NCI-H2029 treated with DMSO at 0.1 percent for 48 hours (cell line): ENCODE measurements around the gene SHC2.

ENCODE experiments used
- DNase-seq: peaks from one replicate; lab custom pipeline; 2025; lab: John Stamatoyannopoulos, UW

SHC2 gene

GRCh38 chr19:372306-372890 lies 88.4 kb downstream of the SHC2 start:
- no peak for DNase-seq

GRCh38 chr19:371501-372168 lies 89.2 kb downstream of the SHC2 start:
- no peak for DNase-seq

GRCh38 chr19:370641-371330 lies 90.0 kb downstream of the SHC2 start:
- DNase-seq: no peak

- no peak for DNase-seq
These were observed 91.0 kb downstream of the SHC2 start for GRCh38 chr19:369876-370275.

- DNase-seq: no peak
These were observed 91.6 kb downstream of the SHC2 start for GRCh38 chr19:369256-369655.

- DNase-seq: no peak
These were observed 92.2 kb downstream of the SHC2 start for GRCh38 chr19:368630-369024.

GRCh38 chr19:367963-368629 lies 92.7 kb downstream of the SHC2 start:
- DNase-seq: no peak

GRCh38 chr19:367561-367960 lies 93.3 kb downstream of the SHC2 start:
- no peak for DNase-seq

GRCh38 chr19:366951-367350 lies 93.9 kb downstream of the SHC2 start:
- no peak for DNase-seq
